Heart left ventricle (tissue), 16 donors: Measurements from ENCODE around the gene PNN. TPM values are rescaled to one million over a fixed set of nuclear protein-coding genes. Genes with fewer than 3 reads are reported as not detected.
"Not testable (repeated sequence)": the region's sequence is repeated elsewhere in the genome, so short reads cannot be mapped to it uniquely, and the experiment has no call there.

ENCODE experiments used
- ATAC-seq, 4 donors: fragments of 200-7000 bp; cut with Tn5 transposase; one replicate each; pipeline ENCODE4 v1.9.1; 2020 to 2022; ENCODE audit warnings: moderate library complexity in 4 of 4, mild to moderate bottlenecking in 3 of 4, moderate number of reproducible peaks in 1 of 4
- DNase-seq, 5 donors: peaks; one replicate each; pipeline ENCODE4 v3.0.0-alpha.2; 2020
- H3K27ac ChIP-seq, 12 donors: fragments of 200-600 bp; sonication (generic) in 4 of 12; one replicate each; pipeline versions ENCODE4 v1.5.0 to v1.8.0; 2016 to 2022; ENCODE audit warnings: mild to moderate bottlenecking in 2 of 12
- H3K27me3 ChIP-seq, 9 donors: fragments of 200-600 bp; sonication (generic) in 2 of 9; one replicate each; pipeline versions ENCODE4 v1.5.1 to v1.8.0; 2016 to 2022; ENCODE audit warnings: mild to moderate bottlenecking in 3 of 9
- H3K36me3 ChIP-seq, 9 donors: fragments of 200-600 bp; sonication (generic) in 2 of 9; one replicate each; pipeline versions ENCODE4 v1.5.0 to v1.8.0; 2018 to 2022; ENCODE audit warnings: mild to moderate bottlenecking in 2 of 9
- H3K4me1 ChIP-seq, 12 donors: fragments of 200-600 bp; sonication (generic) in 4 of 12; one replicate each; pipeline versions ENCODE4 v1.5.0 to v1.8.0; 2016 to 2022; ENCODE audit warnings: mild to moderate bottlenecking in 3 of 12
- H3K4me3 ChIP-seq, 12 donors: fragments of 200-600 bp; sonication (generic) in 4 of 12; one replicate each; pipeline versions ENCODE4 v1.5.0 to v1.8.0; 2017 to 2022; ENCODE audit warnings: mild to moderate bottlenecking in 9 of 12, moderate library complexity in 4 of 12
- H3K9me3 ChIP-seq, 12 donors: fragments of 200-600 bp; sonication (generic) in 4 of 12; one replicate each; pipeline versions ENCODE4 v1.5.0 to v1.8.0; 2016 to 2022; ENCODE audit warnings: mild to moderate bottlenecking in 1 of 12
- CTCF ChIP-seq, 12 donors: fragments of 200-600 bp; sonication (generic) in 4 of 12; IDR thresholded peaks; one replicate each; pipeline versions ENCODE4 v1.5.0 to v1.8.0; 2018 to 2022; ENCODE audit warnings: antibody characterized with exemption in 12 of 12, mild to moderate bottlenecking in 5 of 12
- POLR2A ChIP-seq, 2 donors: fragments of 450-650 bp; IDR thresholded peaks; one replicate each; pipeline ENCODE4 v1.6.1; 2017; ENCODE audit warnings: antibody characterized with exemption in 2 of 2, mild to moderate bottlenecking in 2 of 2, moderate library complexity in 2 of 2
- WGBS, 4 donors: extraction: QIAGEN DNeasy Blood & Tissue Kit in 2 of 4; methylation state at CpG; one replicate each; pipeline versions ENCODE4 v1.1.5 to v1.1.7; 2013 to 2018; 5-methylcytosine and 5-hydroxymethylcytosine counted together
- intact Hi-C, 10 donors: fragments of 100-400 bp; cut with DNase I; formaldehyde crosslinking; loops; one replicate each; pipeline versions ENCODE4 v1.11.1 to v1.14.2; 2022
- polyA plus RNA-seq, 2 donors: library from polyadenylated mRNA; stranded (reverse); fragments of 200-250 nt; gene quantifications; one replicate each; pipeline ENCODE4 v1.2.3, GENCODE V29; 2013
- total RNA-seq, 9 donors: library from RNA; depleted of rRNA in 2 of 9; stranded (reverse); fragments of >200 nt in 2 of 9; fragmentation: NEBNext Ultra II Directional in 3 of 9; extraction: Animal tissue kit (Norgen Biotek cat#: 25700) in 3 of 9; gene quantifications; one replicate each; pipeline versions ENCODE4 v1.1.0 to v1.2.4, GENCODE V29; 2016 to 2023
- donor health status: ischemic (EF 13 %, LVEDD 7.1; RV severe dilation, severe dysfunction).
- donor health status: healthy with polysubstance abuse.
- donor health status: DM: no; HTN: yes; CAD: no.
- donor health status: DM: no; HTN: no; CAD: no.
- donor health status: ischemic (EF 25% LVEDD 6.9; RV normal size, moderate dysfunction).
- donor health status: ischemic (EF 25% LVEDD 5.7; RV mildly dilated, moderate dysfunction).
- donor health status: healthy.
- donor health status: DM: yes; HTN: yes; CAD: no.
- donor health status: ischemic (EF 35%, LVEDD 5.7; RV mildly dilated, moderate dysfunction).
- donor health status: nonischemic (EF 11% LVEDD 7.7; RV severe dilation, severe dysfunction).
- donor health status: DM: yes; HTN: yes; CAD: no.
- donor health status: PGD.
- donor health status: ischemic (EF 29% LVEDD 5.4; RV normal size, mild dysfunction).
- donor health status: nonischemic (EF 23%, LVEDD 6.1; RV moderate dilation, normal function).

PNN gene
- total and polyA plus RNA-seq, 11 donors = 6.9 to 26.7 (median 21.5) TPM

DNA sequence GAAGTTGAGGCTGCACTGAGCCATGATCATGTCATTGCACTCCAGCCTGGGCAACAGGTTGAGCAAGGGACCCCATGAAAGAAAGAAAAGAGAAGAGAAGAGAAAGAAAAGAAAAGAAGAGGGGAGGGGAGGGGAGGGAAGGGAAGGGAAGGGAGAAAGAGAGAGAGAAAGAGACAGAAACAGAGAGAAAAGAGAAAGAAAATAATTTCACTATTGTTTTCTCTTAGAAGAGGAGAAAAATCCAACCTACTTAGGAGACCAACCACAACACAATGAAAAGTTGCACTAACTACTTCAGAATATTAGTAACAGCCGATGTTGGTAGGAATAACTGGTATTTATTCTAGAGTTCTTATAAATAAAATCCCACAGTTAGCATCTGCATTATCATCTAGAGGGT is 14.6 kb upstream of the PNN start:
- 92 to 98% (median 96%) methylated on average over 1 of the region's 1 CpG for WGBS, 4 donors
- intact Hi-C loops = loop anchor here in 2 of 10 donors (10.0 kb wide), 2 partner anchors 46 to 264 kb away; partner anchors contain the start of gene GEMIN2 (in 1 of the 2)

GRCh38 chr14:39167797-39168320 is 7.2 kb upstream of the PNN start:
- H3K4me3 ChIP-seq = peak overlapping the region in 4 of 12 donors; percentile 77 to 88 (median 86)
- intact Hi-C loops = loop anchor here in 3 of 10 donors (5.0 to 10.0 kb wide), 3 partner anchors 53 to 257 kb away; partner anchors contain the start of gene GEMIN2 (in 1 of the 3)
- not testable (repeated sequence) for DNase-seq, H3K27me3 ChIP-seq, ATAC-seq, H3K27ac ChIP-seq, H3K9me3 ChIP-seq
- 90 to 91% (median 90%) methylated on average over 10 of the region's 10 CpGs for WGBS, 4 donors
- peaks cover 0 to 40% (median 26%) of the 10 kb centered on the region in 12 donors for H3K4me1 ChIP-seq
- peaks cover 0 to 39% (median 17%) of the 10 kb centered on the region in 9 donors for H3K36me3 ChIP-seq

More for the DNA sequence above, 14.6 kb upstream of the PNN start:
- Histone ChIP-seq H3K36me3 (peaks cover 0 to 90% (median 62%) of the 10 kb centered on the region in 9 donors), H3K27ac (no peak overlapping the region), H3K9me3 (no peaks in the 10 kb centered on the region), H3K27me3 (no peaks in the 10 kb centered on the region), H3K4me1 (peaks cover 0 to 11% (median 0%) of the 10 kb centered on the region in 12 donors), H3K4me3 (no peak overlapping the region)
- ATAC-seq = no peak
- TF ChIP-seq CTCF (IDR thresholded peaks at IDR 0.05) (no peak), POLR2A (IDR thresholded peaks at IDR 0.05) (no peak)
- DNase-seq = no peak

GRCh38 chr14:39168591-39168990 is 6.5 kb upstream of the PNN start:
- DNase-seq = no peak
- H3K36me3 ChIP-seq = peaks cover 0 to 33% (median 10%) of the 10 kb centered on the region in 9 donors
- ATAC-seq = no peak
- 72 to 76% (median 73%) methylated on average over 4 of the region's 4 CpGs for WGBS, 4 donors
- H3K27ac ChIP-seq = peak overlapping the region in 1 of 12 donors; percentile 98
- H3K9me3 ChIP-seq = no peaks in the 10 kb centered on the region
- peak overlapping the region in 9 of 12 donors; percentile 69 to 88 (median 85) for H3K4me3 ChIP-seq
- TF ChIP-seq CTCF (IDR thresholded peaks at IDR 0.05) = no peak
- TF ChIP-seq POLR2A (IDR thresholded peaks at IDR 0.05) = no peak
- H3K27me3 ChIP-seq = no peaks in the 10 kb centered on the region
- H3K4me1 ChIP-seq = peaks cover 0 to 40% (median 26%) of the 10 kb centered on the region in 12 donors
- intact Hi-C loops = loop anchor here in 3 of 10 donors (5.0 to 10.0 kb wide), 3 partner anchors 54 to 256 kb away; partner anchors contain the start of gene GEMIN2 (in 1 of the 3)

- WGBS, 4 donors = 0 to 1% (median 0%) methylated on average over 7 of the region's 7 CpGs
- Histone ChIP-seq H3K36me3 (peaks cover 0 to 26% (median 4%) of the 10 kb centered on the region in 9 donors), H3K4me1 (peaks cover 0 to 45% (median 27%) of the 10 kb centered on the region in 12 donors), H3K27me3 (no peaks in the 10 kb centered on the region), H3K27ac (peak overlapping the region; percentile 89 to 99 (median 98)), H3K9me3 (no peaks in the 10 kb centered on the region), H3K4me3 (peak overlapping the region; percentile 69 to 88 (median 82))
- TF ChIP-seq POLR2A (IDR thresholded peaks at IDR 0.05) = no peak
- no peak for TF ChIP-seq CTCF (IDR thresholded peaks at IDR 0.05)
- ATAC-seq (peak in 3 of 4 donors; percentile 23 to 60 (median 35)), DNase-seq (no peak)
- intact Hi-C loops = loop anchor here in 3 of 10 donors (5.0 to 10.0 kb wide), 3 partner anchors 55 to 255 kb away; partner anchors contain the start of gene GEMIN2 (in 1 of the 3)
Observed at GRCh38 chr14:39169541-39169900, 5.5 kb upstream of the PNN start.
